ENCODE measurements around the gene LIN54.
"Not testable (repeated sequence)": the region's sequence is repeated elsewhere in the genome, so short reads cannot be mapped to it uniquely, and the experiment has no call there.

Gene LIN54

DNA sequence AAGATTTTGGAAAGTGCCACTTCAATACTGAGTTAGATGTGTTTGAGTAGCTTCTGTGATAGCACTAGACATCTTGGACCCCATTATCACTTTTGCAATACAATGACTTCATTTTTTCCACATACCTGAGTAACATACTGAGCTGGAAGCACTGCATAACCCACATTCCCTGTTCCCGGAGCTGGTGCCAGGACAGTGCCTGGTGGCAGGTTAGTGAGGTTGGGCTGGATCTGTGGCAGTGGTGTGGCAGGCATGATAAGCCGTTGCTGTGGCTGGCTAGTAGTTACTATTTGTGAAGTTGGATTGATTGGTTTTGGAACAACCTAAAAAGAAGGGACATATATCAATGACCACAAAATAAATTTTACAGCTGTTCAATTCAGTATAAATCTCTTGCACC lies 71.2 kb downstream of the LIN54 start:
- DNase-seq (ENCODE audit: low read depth) = no peak

DNA sequence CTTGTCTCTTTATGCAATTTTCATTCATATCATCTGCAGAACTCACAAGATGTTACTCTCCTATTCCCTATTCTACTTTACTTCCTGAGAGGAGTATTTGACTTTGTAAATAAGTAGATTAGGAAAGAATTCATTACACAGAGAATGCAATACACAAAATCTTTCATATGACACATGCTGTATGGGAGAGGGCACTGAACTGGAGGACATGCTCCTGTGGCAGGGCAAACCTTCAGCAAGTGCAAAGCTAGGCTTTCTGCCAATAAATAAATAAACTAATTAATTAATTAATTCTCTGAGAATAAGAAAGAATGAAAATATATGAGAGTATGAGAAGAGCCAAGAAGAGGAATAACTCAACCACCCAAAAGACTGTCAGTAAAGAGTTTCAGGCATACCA lies 76.2 kb downstream of the LIN54 start:
- no peak for DNase-seq (ENCODE audit: low read depth)

DNA sequence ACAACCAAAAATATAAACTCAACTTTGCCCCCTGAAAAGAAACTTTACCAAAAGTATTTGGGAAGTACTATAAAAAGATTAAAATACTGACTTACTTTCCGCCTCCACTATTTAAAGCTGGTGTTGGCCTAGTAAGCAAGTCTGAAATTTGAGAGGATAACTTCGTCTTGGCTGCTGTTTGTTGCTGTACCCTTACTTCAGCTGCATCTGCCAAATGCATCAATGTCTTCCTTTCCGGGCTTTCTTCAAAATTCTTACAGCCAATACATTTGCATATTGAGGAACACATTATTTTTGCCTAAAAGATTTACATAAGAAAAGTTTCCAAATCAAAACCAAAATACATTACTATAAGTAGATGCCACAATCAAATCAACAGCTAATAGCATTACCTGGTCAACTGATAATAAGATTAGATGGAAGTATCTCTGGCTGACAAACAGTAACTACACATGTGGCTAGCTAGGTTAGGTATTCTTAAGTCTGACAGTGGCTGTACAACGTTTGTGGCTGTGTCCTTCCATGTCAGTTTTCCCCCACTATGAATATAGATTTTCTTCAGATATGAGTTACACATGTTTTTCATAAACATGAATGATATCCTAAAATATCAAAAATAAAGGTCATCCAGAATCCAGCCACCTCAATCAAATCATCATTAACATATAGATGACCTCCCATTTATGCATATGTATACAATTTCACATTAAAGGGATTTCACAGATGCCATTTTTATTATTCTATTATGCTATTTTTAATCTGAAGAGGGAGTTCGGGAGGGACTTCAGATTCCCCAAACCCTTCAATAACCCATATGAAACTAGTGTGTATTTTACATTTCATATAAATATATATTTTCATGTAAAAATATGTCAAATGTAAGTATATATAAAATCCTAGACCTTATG lies 79.5 kb downstream of the LIN54 start:
- DNase-seq (ENCODE audit: low read depth) = no peak

DNA sequence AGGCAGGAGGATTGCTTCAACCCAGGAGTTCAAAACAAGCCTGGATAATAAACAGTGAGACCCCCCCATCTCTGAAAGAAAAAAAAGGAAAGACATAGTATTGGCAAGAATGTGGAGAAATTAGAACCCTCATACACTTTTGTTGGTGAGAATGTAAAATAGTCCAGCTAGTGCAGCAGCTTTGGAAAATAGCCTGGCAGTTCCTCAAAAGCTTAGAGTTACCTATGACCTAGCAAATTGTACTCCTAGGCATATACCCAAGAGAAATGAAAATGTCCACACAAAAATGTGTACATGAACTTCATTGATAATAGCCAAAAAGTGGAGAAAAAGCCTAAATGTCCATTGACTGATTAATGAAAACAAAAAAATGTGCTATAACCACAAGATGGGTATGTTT lies 88.8 kb downstream of the LIN54 start:
- no peak for DNase-seq (ENCODE audit: low read depth)

DNA sequence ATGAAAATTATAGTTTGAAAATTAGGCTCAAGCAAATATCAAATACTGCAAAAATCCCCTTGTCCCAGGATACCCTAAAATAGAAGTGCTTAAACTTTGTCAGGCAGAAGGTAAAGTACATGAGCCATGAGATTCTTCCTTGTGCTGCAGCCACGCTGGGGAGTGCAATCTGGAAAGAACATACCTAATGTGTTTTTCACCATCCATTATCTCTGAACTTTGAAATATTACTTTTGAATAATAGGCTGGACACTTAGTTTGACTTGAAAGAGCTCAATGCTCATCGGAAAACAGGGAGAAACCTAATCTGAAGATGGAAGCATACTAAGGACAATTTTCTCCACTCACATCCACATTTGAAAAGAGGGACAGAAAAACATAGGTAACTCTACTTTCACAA lies 91.2 kb downstream of the LIN54 start:
- no peak for DNase-seq (ENCODE audit: low read depth)

DNA sequence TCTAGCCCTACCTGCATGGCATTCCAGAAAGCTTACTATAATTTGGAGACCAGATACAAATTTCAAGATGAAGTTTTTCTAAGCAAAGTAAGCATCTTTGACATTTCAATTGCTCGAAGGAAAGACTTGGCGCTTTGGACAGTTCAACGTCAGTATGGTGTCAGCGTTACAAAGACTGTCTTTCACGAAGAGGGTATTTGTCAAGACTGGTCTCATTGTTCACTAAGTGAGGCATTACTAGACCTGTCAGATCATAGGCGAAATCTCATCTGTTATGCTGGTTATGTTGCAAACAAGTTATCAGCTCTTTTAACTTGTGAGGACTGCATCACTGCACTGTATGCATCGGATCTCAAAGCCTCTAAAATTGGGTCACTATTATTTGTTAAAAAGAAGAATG lies 92.5 kb downstream of the LIN54 start:
- no peak for DNase-seq (ENCODE audit: low read depth)

DNA sequence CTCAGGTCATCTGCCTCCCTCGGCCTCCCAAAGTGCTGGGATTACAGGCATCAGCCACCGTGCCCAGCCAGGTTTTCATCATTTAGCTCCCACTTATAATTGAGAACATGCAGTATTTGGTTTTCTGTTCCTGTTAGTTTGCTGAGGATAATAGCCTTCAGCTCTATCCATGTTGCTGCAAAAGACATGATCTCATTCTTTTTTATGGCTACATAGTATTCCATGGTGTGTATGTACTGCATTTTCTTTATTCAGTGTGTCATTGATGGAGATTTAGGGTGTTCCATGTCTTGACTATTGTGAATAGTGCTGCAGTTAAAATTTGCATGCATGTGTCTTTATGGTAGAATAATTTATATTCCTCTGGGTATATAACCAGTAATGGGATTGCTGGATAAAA lies 96.7 kb downstream of the LIN54 start:
- DNase-seq (ENCODE audit: low read depth) = not testable (repeated sequence)

DNA sequence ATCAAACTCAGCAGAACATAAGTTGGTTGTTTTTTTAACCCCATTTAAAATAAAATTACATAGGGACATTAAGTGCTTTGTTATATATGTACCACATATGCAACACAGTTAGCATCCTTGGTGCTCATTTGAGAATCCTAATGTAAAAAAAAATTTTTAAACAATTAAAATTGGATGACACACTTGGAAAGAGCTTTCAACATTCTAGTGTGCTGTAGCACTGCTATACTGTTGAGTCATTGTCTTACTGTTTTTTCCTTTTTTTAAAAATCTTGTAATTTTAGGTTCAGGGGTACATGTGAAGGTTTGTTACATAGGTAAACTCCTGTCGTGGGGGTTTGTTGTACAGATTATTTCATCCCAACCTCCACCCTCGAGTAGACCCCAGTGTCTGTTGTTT lies 97.3 kb downstream of the LIN54 start:
- no peak for DNase-seq (ENCODE audit: low read depth)

DNA sequence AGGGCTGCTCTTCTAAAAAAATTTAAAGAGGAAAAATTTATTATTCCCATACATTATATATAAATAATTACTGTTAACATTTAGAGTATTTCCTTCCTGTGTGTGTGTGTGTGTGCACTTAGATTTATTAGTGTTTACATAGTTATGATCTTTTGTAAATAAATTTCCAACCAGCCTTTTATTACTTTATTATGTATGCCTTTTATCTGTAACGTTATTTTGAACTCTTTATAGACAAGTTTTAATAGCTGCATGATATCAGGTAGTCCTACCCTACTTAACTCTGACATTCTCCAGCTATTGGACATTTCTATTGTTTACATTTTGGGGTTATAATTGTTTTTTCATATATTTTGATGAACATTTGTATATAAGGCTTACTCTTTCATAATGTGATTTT lies 101.3 kb downstream of the LIN54 start:
- no peak for DNase-seq (ENCODE audit: low read depth)

DNA sequence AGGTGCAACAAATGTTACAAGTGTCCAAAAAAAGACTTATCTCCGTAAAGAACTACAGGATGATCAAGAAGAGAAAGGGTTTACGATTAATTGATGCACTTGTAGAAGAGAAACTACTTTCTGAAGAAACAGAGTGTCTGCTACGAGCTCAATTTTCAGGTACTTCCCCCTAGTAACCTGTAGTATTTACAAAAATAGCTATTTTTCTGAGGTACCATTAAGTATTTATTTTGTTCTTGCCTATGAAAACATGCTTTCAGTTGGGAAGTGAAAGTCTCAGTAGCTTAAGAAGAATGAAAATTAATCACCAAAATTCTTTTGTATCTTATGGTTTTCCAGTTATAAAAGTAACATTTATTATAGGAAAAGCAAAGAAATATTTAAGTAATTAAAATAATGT lies 104.2 kb downstream of the LIN54 start:
- no peak for DNase-seq (ENCODE audit: low read depth)

DNA sequence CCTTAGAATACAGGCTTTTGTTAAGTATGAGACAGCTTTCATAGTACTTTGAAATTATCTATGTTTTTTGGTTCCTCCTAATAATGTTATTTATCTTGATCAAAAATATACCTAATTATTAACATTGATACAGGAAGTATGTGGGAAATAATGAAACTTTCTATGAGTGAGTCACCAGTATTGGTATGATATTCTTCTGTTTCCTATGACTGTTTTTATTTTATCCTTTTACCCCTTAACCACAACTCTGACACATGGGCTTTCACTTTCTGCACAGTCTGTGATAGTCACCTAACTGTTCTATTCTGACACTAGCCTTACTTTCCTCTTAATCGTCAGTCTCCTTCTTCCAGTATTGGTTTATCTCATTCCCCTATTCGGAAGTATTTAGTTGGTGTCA lies 105.4 kb downstream of the LIN54 start:
- DNase-seq (ENCODE audit: low read depth) = no peak

DNA sequence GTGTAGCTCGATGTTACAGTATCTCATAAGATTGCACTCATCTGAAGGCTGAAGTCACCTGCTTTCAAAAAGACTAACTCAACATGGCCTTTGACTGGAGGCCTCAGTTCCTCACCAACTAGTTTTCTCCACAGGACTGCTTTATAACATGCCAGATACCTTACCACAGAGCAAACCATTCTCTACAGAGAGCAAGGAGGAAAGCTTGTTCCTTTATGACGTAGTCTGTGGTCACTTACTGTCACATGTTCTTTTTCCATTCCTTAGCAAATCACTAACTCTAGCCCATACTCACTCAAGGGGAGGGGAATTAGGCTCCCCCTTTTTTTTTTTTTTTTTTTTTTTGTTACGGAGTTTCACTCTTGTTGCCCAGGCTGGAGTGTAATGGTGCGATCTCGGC lies 106.9 kb downstream of the LIN54 start:
- DNase-seq (ENCODE audit: low read depth) = no peak

DNA sequence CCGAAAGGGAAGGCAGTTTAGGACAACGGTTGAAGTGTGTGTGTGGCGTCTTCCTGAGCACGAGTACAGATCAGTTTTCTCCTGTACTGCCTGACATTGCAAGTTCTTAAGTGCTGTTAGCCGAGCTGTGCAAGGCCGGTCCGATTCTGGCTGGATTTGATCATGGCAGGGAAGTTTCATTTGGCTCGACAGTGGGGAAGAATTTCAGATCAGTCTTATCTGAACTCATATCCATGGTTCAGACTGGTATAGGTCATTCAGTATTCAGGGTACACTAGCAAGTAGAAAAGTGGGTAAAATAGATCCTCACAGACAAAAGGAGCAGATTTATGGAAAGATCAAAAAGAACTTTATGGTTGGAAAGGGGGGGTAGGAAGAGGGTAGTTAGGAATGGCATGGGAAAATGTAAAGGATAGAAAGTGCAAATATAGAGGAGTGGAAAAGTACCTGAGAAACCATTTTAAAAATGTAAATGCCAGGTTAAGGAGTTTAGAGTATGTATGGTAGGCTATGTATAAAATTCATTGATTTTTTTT lies 109.4 kb downstream of the LIN54 start:
- no peak for DNase-seq (ENCODE audit: low read depth)

DNA sequence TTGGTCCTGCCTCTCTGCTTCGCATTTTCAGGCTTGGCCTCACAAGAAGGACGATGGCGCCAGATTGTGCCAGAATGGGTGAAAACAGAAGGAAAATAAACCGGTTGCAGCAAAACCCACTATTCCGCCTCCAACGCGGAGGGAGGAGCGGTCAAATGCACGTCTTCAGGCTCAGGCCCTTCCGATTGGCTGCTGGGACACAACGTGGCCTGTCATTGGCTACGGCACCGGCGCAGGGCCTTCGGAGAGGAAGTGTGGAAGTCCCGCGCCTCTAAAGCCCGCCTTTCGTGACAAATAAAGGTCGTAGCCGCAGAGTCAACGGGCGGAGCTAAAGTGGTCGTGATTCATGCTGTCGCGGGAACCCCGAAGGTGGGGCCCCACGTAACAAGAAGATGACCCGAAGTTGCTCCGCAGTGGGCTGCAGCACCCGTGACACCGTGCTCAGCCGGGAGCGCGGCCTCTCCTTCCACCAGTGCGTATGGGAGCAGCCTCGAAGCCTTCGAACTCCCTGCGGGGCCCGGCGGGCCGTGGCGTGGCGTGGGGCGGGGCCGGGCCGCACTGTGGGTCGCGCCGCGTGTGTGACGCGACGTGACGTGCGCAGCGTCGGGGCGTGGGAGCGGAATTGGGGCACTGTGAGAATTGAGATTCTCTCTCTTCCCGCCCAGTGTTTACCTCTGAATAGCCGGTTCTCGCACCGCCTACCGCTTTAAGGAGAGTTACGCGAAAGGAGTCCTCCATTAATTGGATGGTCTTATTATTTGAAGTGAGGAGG lies 110.0 kb downstream of the LIN54 start, which contains the start of gene THAP9:
THAP9 (plus strand) TSS at position 325 of the 772 bp plus-strand sequence; CDS start at position 393, 68 bp downstream.
- DNase-seq (ENCODE audit: low read depth) = peak; percentile 85

DNA sequence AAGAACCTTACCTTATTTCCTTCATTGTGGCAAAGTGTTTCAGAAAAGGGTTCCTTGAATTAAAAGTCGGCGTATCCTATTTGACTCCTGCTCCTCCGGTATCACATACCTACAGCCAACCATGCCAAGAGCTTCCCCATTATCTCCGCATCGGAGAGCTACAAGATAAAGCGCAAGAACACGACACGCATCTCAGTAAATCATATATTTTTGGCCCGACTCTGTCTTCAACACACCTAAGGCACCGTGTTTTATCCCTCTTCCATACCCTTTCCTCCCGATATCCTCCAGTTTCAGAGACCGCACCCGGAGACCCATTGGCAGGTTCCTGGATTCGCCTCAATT lies 110.6 kb downstream of the LIN54 start:
- no peak for DNase-seq (ENCODE audit: low read depth)

DNA sequence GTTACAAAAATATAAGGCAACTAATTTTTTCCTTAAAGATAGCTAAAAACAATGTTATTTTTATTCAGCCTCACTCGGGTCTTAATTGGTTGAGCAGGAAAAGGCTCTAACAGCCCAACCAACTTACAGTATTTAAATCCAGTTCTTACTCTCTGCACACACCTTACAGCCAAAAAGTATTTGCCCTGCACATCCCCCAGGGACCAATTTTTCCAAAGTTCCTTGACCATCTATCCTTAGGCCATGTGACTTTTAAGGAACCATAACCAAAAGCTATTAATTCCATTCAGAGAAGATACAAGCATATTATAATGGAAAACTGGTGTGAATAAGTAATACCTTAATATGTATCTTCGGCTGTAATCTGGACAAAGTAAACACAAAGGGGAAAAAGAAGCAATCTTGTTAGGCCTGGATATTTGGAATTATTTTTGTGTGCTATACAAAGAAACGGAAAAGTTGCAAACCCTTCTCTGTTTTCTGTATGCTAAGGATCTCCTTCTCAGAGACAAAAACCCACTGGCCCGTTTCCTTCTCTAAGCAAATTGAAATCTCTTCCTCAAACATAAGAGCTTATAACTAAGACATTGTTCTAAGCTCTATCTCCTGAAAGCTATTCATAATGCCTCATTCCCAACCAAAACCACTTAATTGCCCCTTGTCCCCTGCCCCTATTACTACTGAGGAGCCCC lies 111.1 kb downstream of the LIN54 start:
- DNase-seq (ENCODE audit: low read depth) = no peak

DNA sequence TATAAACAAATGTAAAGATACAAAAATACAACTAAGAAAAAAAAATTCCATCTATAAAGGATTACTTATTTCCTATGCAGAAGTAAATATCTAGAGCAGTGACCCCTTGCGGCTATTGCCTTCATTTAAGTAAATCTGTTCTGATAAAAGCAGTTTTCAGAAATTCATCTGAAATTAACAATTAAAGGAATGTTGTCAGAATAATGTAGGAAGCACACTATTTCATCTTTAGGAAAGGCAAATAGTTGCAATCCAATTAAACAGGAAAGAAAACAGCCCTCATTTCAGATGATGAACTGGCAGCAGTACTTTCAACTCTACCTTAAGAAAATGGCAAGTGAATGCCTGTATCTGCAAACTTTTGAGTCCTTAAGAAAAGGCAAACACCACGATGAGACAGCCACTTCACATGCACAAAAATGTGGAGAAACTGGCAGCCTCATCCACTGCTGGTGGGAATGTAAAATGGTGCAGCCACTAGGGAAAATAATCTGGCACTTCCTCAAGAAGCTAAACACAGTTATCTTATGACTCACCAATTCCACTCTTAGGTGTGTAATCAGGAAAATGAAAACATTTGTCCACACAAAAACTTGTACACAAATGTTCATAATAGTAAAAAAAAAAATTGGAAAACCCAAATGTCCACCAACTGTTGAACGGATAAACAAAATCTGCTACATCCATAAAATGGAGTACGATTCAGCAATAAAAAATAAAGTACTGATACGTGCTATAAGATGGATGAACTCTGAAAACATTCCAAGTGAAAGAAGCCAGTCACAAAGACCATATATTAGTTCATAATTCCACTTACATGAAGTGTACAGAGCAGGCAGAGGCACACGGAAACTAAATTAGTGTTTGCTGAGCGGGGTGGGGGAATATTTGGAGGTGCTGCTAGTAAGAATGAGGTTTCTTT lies 112.0 kb downstream of the LIN54 start:
- DNase-seq (ENCODE audit: low read depth) = no peak

DNA sequence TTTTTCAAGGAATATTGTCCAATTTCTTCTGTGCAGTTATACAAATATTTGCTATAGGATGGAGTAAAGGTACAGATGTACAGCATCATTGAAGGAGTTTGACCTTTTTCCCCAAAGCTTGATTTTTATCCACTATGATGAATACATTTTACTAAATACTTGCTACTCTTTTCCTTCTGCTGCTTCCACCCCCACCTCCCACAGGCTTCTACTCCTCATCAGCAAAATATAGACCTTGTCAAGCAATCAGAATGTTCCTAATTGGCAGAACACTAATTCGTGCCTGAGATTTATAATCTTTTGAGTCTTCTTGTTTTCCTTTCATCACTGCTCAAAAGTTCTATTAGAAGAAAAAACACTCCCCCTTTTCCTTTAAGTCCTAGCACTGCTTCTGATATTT lies 113.9 kb downstream of the LIN54 start:
- DNase-seq (ENCODE audit: low read depth) = no peak

DNA sequence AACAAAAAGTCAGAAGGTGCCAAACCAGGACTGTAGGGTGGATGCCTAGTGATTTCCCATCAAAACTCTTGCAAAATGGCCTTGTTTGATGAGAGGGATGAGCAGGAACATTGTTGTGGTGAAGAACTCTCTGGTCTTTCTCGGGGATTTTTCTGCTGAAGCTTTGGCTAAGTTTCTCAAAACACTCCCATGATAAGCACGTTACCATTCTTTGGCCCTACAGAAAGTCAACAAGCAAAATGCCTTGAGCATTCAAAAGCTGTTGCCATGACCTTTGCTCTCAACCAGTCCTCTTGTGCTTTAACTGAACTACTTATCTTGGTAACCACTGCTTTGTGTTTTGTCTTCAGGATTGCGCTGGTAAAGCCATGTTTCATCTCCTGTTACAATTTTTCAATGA lies 116.7 kb downstream of the LIN54 start:
- DNase-seq (ENCODE audit: low read depth) = no peak

DNA sequence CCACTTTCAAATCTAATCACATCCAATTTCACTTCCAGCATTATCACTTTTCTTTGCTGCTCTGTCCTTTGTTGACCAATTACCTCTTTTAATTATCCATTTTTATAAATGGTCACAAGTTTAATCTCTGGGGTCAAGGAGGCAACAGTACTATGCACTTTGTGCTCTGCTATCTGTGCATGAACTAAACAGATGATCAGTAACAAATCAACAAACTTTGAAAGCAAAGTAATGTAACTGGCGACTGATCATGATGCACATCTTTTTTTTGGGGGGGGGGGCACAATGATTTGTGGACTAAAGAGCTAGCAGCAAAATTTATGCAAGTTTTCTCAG lies 118.2 kb downstream of the LIN54 start:
- no peak for DNase-seq (ENCODE audit: low read depth)

DNA sequence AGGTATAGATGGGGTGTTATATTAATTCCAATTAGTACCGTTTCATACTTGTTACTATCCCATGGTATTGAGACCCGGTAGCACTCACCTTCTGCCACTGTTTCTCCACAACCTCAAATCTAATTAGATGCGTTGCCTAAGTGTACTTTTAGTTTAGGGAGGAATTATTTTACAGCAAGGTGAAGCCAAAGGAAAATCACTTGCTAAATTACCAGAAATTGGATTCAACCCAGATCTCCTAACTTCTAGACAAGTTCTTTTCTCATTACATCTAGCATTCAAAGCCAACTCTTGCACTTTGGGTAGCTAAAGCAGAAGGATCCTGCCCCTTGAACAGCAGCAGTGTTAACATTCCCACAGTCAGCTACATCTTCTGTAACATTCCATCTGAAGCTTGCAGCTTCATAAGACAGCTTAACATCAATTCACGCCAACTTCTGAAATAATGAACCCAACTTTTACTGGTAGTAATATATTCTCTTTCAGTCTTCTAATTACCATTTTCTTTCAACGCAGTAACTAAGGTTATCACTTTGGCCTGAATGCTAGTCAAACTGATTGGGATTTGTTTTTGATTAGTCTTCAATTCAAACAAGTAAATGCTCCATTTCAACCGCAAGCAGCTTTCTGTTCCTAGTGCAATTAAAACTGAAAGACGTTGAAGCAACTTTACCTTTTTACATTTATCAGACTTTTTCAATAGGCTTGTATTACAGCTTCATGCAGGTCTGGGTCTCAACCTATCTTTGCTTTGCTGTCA lies 118.7 kb downstream of the LIN54 start:
- DNase-seq (ENCODE audit: low read depth) = no peak
